Measurements from ENCODE around the gene GALNT17.
A peak's percentile ranks its signal among the peaks of the same experiment; 100 is the strongest.
"Not testable (repeated sequence)": the region's sequence is repeated elsewhere in the genome, so short reads cannot be mapped to it uniquely, and the experiment has no call there.

The GALNT17 gene

GRCh38 chr7:71238581-71239295 lies 106.8 kb downstream of the GALNT17 start:
- Histone ChIP-seq H3K9me3 (ENCODE audit: low read length) (no peaks in the 10 kb centered on the region), H3K27ac (ENCODE audit: low read depth, low read length) (peak overlapping the region; percentile 71), H3K4me1 (ENCODE audit: insufficient read depth, low read length) (peaks cover 38% of the 10 kb centered on the region), H3K9ac (ENCODE audit: low read length) (no peak overlapping the region), H3K27me3 (ENCODE audit: control insufficient read depth in 1 of 2, insufficient read depth in 2 of 2, low read length in 2 of 2) (no peaks in the 10 kb centered on the region), H3K4me3 (ENCODE audit: low read depth in 1 of 2, low read length in 2 of 2) (no peak overlapping the region), H3K36me3 (ENCODE audit: insufficient read depth, low read length) (no peaks in the 10 kb centered on the region)

- Histone ChIP-seq H3K4me1 (ENCODE audit: insufficient read depth, low read length) (peaks cover 42% of the 10 kb centered on the region), H3K36me3 (ENCODE audit: insufficient read depth, low read length) (no peaks in the 10 kb centered on the region), H3K9me3 (ENCODE audit: low read length) (no peaks in the 10 kb centered on the region), H3K9ac (ENCODE audit: low read length) (no peak overlapping the region), H3K27ac (ENCODE audit: low read depth, low read length) (no peak overlapping the region), H3K27me3 (ENCODE audit: control insufficient read depth in 1 of 2, insufficient read depth in 2 of 2, low read length in 2 of 2) (no peaks in the 10 kb centered on the region), H3K4me3 (ENCODE audit: low read depth in 1 of 2, low read length in 2 of 2) (no peak overlapping the region)
Observed at GRCh38 chr7:71239586-71240268, 107.8 kb downstream of the GALNT17 start.

GRCh38 chr7:71243736-71244410 lies 111.9 kb downstream of the GALNT17 start:
- Histone ChIP-seq H3K27me3 (ENCODE audit: control insufficient read depth in 1 of 2, insufficient read depth in 2 of 2, low read length in 2 of 2) (no peaks in the 10 kb centered on the region), H3K9me3 (ENCODE audit: low read length) (no peaks in the 10 kb centered on the region), H3K4me3 (ENCODE audit: low read depth in 1 of 2, low read length in 2 of 2) (no peak overlapping the region), H3K36me3 (ENCODE audit: insufficient read depth, low read length) (no peaks in the 10 kb centered on the region), H3K9ac (ENCODE audit: low read length) (no peak overlapping the region), H3K27ac (ENCODE audit: low read depth, low read length) (no peak overlapping the region), H3K4me1 (ENCODE audit: insufficient read depth, low read length) (peaks cover 16% of the 10 kb centered on the region)

DNA sequence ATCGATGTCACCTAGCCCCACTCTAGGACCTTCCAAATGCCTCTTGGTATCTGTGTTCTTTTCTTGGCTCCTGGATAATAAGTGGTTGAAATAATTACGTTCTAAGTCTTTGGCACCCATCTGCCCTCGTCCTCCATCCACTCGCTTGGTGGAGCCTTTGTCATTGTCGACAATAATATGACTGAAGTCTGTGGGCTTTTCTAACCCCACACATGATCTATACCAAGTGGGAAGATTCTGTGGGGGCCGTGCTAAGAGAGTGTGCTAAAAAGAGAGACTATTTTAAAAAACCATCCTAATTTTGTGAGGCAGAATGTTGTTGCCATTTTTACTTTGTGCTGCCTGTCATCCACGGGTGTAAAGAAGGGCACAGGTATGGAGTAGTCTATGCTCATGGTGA lies 113.1 kb downstream of the GALNT17 start:
- no peak overlapping the region for H3K9ac ChIP-seq (ENCODE audit: low read length)
- H3K4me1 ChIP-seq (ENCODE audit: insufficient read depth, low read length), result peaks cover 8% of the 10 kb centered on the region
- H3K9me3 ChIP-seq (ENCODE audit: low read length), result no peaks in the 10 kb centered on the region
- no peaks in the 10 kb centered on the region for H3K27me3 ChIP-seq (ENCODE audit: control insufficient read depth in 1 of 2, insufficient read depth in 2 of 2, low read length in 2 of 2)
- no peaks in the 10 kb centered on the region for H3K36me3 ChIP-seq (ENCODE audit: insufficient read depth, low read length)
- no peak overlapping the region for H3K4me3 ChIP-seq (ENCODE audit: low read depth in 1 of 2, low read length in 2 of 2)
- no peak overlapping the region for H3K27ac ChIP-seq (ENCODE audit: low read depth, low read length)

DNA sequence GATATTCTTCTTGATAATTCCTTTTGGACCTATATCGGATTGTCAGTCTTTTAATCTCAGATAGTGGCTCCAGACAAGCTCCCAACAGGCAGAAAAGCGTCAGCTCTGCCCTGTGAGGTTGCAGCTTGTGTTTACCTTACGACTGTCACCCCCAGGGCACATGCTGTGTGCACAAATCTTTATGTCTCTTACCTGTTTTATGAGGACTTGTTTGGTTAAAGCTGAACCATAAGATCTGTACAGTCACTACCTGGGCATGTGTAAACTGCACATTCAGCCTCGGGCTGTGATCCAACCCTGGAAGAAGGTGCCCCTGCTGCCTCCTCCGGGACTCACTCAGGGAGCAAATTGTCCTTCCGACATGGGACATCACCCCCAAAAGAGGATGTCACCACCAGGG lies 119.8 kb downstream of the GALNT17 start:
- H3K36me3 ChIP-seq (ENCODE audit: insufficient read depth, low read length), result no peaks in the 10 kb centered on the region
- no peak overlapping the region for H3K4me3 ChIP-seq (ENCODE audit: low read depth in 1 of 2, low read length in 2 of 2)
- no peak overlapping the region for H3K9ac ChIP-seq (ENCODE audit: low read length)
- no peaks in the 10 kb centered on the region for H3K4me1 ChIP-seq (ENCODE audit: insufficient read depth, low read length)
- no peak overlapping the region for H3K27ac ChIP-seq (ENCODE audit: low read depth, low read length)
- no peaks in the 10 kb centered on the region for H3K9me3 ChIP-seq (ENCODE audit: low read length)
- H3K27me3 ChIP-seq (ENCODE audit: control insufficient read depth in 1 of 2, insufficient read depth in 2 of 2, low read length in 2 of 2), result no peaks in the 10 kb centered on the region

GRCh38 chr7:71254751-71255150 lies 122.8 kb downstream of the GALNT17 start:
- H3K9ac ChIP-seq (ENCODE audit: low read length), result no peak overlapping the region
- no peaks in the 10 kb centered on the region for H3K27me3 ChIP-seq (ENCODE audit: control insufficient read depth in 1 of 2, insufficient read depth in 2 of 2, low read length in 2 of 2)
- no peaks in the 10 kb centered on the region for H3K9me3 ChIP-seq (ENCODE audit: low read length)
- no peak overlapping the region for H3K4me3 ChIP-seq (ENCODE audit: low read depth in 1 of 2, low read length in 2 of 2)
- H3K4me1 ChIP-seq (ENCODE audit: insufficient read depth, low read length), result no peaks in the 10 kb centered on the region
- no peaks in the 10 kb centered on the region for H3K36me3 ChIP-seq (ENCODE audit: insufficient read depth, low read length)
- H3K27ac ChIP-seq (ENCODE audit: low read depth, low read length), result no peak overlapping the region

GRCh38 chr7:71255537-71256178 lies 123.7 kb downstream of the GALNT17 start:
- no peak overlapping the region for H3K9ac ChIP-seq (ENCODE audit: low read length)
- no peaks in the 10 kb centered on the region for H3K9me3 ChIP-seq (ENCODE audit: low read length)
- no peak overlapping the region for H3K4me3 ChIP-seq (ENCODE audit: low read depth in 1 of 2, low read length in 2 of 2)
- no peaks in the 10 kb centered on the region for H3K4me1 ChIP-seq (ENCODE audit: insufficient read depth, low read length)
- H3K36me3 ChIP-seq (ENCODE audit: insufficient read depth, low read length), result no peaks in the 10 kb centered on the region
- no peaks in the 10 kb centered on the region for H3K27me3 ChIP-seq (ENCODE audit: control insufficient read depth in 1 of 2, insufficient read depth in 2 of 2, low read length in 2 of 2)
- no peak overlapping the region for H3K27ac ChIP-seq (ENCODE audit: low read depth, low read length)

- Histone ChIP-seq H3K4me1 (ENCODE audit: insufficient read depth, low read length) (no peaks in the 10 kb centered on the region), H3K9ac (ENCODE audit: low read length) (no peak overlapping the region), H3K27ac (ENCODE audit: low read depth, low read length) (no peak overlapping the region), H3K4me3 (ENCODE audit: low read depth in 1 of 2, low read length in 2 of 2) (no peak overlapping the region), H3K27me3 (ENCODE audit: control insufficient read depth in 1 of 2, insufficient read depth in 2 of 2, low read length in 2 of 2) (no peaks in the 10 kb centered on the region), H3K36me3 (ENCODE audit: insufficient read depth, low read length) (no peaks in the 10 kb centered on the region), H3K9me3 (ENCODE audit: low read length) (peaks cover 4% of the 10 kb centered on the region)
Observed at GRCh38 chr7:71261066-71261465, 129.1 kb downstream of the GALNT17 start.

GRCh38 chr7:71262834-71263233 lies 130.9 kb downstream of the GALNT17 start:
- peaks cover 12% of the 10 kb centered on the region for H3K4me1 ChIP-seq (ENCODE audit: insufficient read depth, low read length)
- not testable (repeated sequence) for H3K36me3 ChIP-seq (ENCODE audit: insufficient read depth, low read length); H3K9ac ChIP-seq (ENCODE audit: low read length); H3K27me3 ChIP-seq (ENCODE audit: control insufficient read depth in 1 of 2, insufficient read depth in 2 of 2, low read length in 2 of 2); H3K4me3 ChIP-seq (ENCODE audit: low read depth in 1 of 2, low read length in 2 of 2); H3K9me3 ChIP-seq (ENCODE audit: low read length); H3K27ac ChIP-seq (ENCODE audit: low read depth, low read length)

GRCh38 chr7:71264005-71264404 lies 132.1 kb downstream of the GALNT17 start:
- no peaks in the 10 kb centered on the region for H3K27me3 ChIP-seq (ENCODE audit: control insufficient read depth in 1 of 2, insufficient read depth in 2 of 2, low read length in 2 of 2)
- H3K9ac ChIP-seq (ENCODE audit: low read length), result no peak overlapping the region
- peaks cover 12% of the 10 kb centered on the region for H3K4me1 ChIP-seq (ENCODE audit: insufficient read depth, low read length)
- H3K9me3 ChIP-seq (ENCODE audit: low read length), result peaks cover 4% of the 10 kb centered on the region
- H3K4me3 ChIP-seq (ENCODE audit: low read depth in 1 of 2, low read length in 2 of 2), result no peak overlapping the region
- H3K27ac ChIP-seq (ENCODE audit: low read depth, low read length), result no peak overlapping the region
- H3K36me3 ChIP-seq (ENCODE audit: insufficient read depth, low read length), result no peaks in the 10 kb centered on the region

GRCh38 chr7:71266912-71267311 lies 135.0 kb downstream of the GALNT17 start:
- Histone ChIP-seq H3K9ac (ENCODE audit: low read length) (no peak overlapping the region), H3K27me3 (ENCODE audit: control insufficient read depth in 1 of 2, insufficient read depth in 2 of 2, low read length in 2 of 2) (no peaks in the 10 kb centered on the region), H3K4me3 (ENCODE audit: low read depth in 1 of 2, low read length in 2 of 2) (no peak overlapping the region), H3K4me1 (ENCODE audit: insufficient read depth, low read length) (peaks cover 20% of the 10 kb centered on the region), H3K36me3 (ENCODE audit: insufficient read depth, low read length) (no peaks in the 10 kb centered on the region), H3K9me3 (ENCODE audit: low read length) (peaks cover 4% of the 10 kb centered on the region), H3K27ac (ENCODE audit: low read depth, low read length) (no peak overlapping the region)

Measured in muscle layer of colon (tissue), 2 donors.